H1 (cell line): ENCODE results near the gene ARL10. TPM values are rescaled to one million over a fixed set of nuclear protein-coding genes. Genes with fewer than 3 reads are reported as not detected.

Source experiments
- CTCF ChIA-PET: fragments of 300-600 bp; sonication (Branson Sonifier 250); formaldehyde crosslinking; loops from one replicate; lab custom pipeline; 2021; ENCODE audit not compliant: partially characterized antibody; lab: Charles Lee
- POLR2A ChIA-PET: fragments of 300-600 bp; sonication (Branson Sonifier 250); formaldehyde crosslinking; loops from one replicate; lab custom pipeline; 2021; ENCODE audit warnings: inconsistent platforms; ENCODE audit not compliant: partially characterized antibody; lab: Charles Lee
- DNase-seq, 2 experiments: peaks; one replicate each; pipeline versions ENCODE4 v3.0.0 to v3.0.0-alpha.2; 2010 to 2022; ENCODE audit warnings: low spot score in 2 of 2, low read depth in 1 of 2, mixed read lengths in 1 of 2
- FAIRE-seq: peaks from 2 replicates; lab custom pipeline; 2011; peaks lifted over from hg19 to GRCh38; lab: Jason Lieb, UNC
- H2AFZ ChIP-seq: 2 replicates; pipeline ENCODE4 v1.8.1; 2012; ENCODE audit warnings: low read length, inconsistent platforms
- H2AK5ac ChIP-seq: 2 replicates; pipeline ENCODE4 v1.6.1; 2013; ENCODE audit warnings: low read depth, low read length
- H2BK120ac ChIP-seq: replicated peaks from 2 replicates; pipeline ENCODE3; 2013; ENCODE audit warnings: low read depth, low read length, inconsistent platforms
- H2BK12ac ChIP-seq: 2 replicates; pipeline ENCODE4 v1.6.1; 2013; ENCODE audit warnings: low read depth, low read length
- H2BK15ac ChIP-seq: 2 replicates; pipeline ENCODE4 v1.6.1; 2013; ENCODE audit warnings: low read length
- H2BK20ac ChIP-seq: 2 replicates; pipeline ENCODE4 v1.6.1; 2013; ENCODE audit warnings: low read length
- H2BK5ac ChIP-seq: 2 replicates; pipeline ENCODE4 v1.6.1; 2013; ENCODE audit warnings: low read depth, low read length
- H3K14ac ChIP-seq: 2 replicates; pipeline ENCODE4 v1.6.1; 2013; ENCODE audit warnings: inconsistent platforms; ENCODE audit not compliant: insufficient read length
- H3K18ac ChIP-seq: 2 replicates; pipeline ENCODE4 v1.6.1; 2013; ENCODE audit warnings: low read length; ENCODE audit errors: extremely low read depth
- H3K23ac ChIP-seq: 2 replicates; pipeline ENCODE4 v1.6.1; 2013; ENCODE audit warnings: inconsistent platforms; ENCODE audit not compliant: insufficient read length
- H3K23me2 ChIP-seq: 2 replicates; pipeline ENCODE4 v1.6.1; 2013; ENCODE audit warnings: low read depth, low read length
- H3K27ac ChIP-seq: 2 replicates; pipeline ENCODE4 v1.6.1; 2011; ENCODE audit warnings: low read depth, low read length, inconsistent platforms
- H3K27me3 ChIP-seq, 4 experiments: replicated peaks in 1 of 4; 1 replicate in 1 of 4; 2 replicates in 3 of 4; pipeline versions ENCODE4 v1.6.1 to v1.8.1; 2011 to 2013; ENCODE audit warnings: low read length in 3 of 4, mild to moderate bottlenecking in 3 of 4, inconsistent platforms in 2 of 4, mixed read lengths in 2 of 4, moderate library complexity in 1 of 4; ENCODE audit not compliant: control insufficient read depth in 3 of 4, insufficient read depth in 3 of 4; ENCODE audit errors: extremely low read depth in 1 of 4
- H3K36me3 ChIP-seq, 4 experiments: 2 replicates each; pipeline versions ENCODE4 v1.6.1 to v1.8.1; 2011 to 2013; ENCODE audit warnings: mild to moderate bottlenecking in 4 of 4, low read length in 3 of 4, moderate library complexity in 2 of 4, control low read depth in 1 of 4, inconsistent platforms in 1 of 4; ENCODE audit not compliant: insufficient read depth in 4 of 4, control insufficient read depth in 2 of 4
- H3K4ac ChIP-seq: replicated peaks from 2 replicates; pipeline ENCODE3; 2013; ENCODE audit warnings: low read length, low read depth, mixed read lengths, inconsistent platforms; ENCODE audit not compliant: insufficient read length
- H3K4me1 ChIP-seq, 4 experiments: replicated peaks in 1 of 4; 1 replicate in 1 of 4; 2 replicates in 3 of 4; pipeline versions ENCODE4 v1.6.1 to v1.8.1; 2011 to 2013; ENCODE audit warnings: low read length in 3 of 4, inconsistent platforms in 2 of 4, mixed read lengths in 1 of 4; ENCODE audit not compliant: insufficient read depth in 4 of 4, control insufficient read depth in 3 of 4
- H3K4me2 ChIP-seq, 2 experiments: 2 replicates each; pipeline versions ENCODE4 v1.6.1 to v1.8.1; 2011 to 2013; ENCODE audit warnings: low read depth in 2 of 2, low read length in 2 of 2, control low read depth in 1 of 2, inconsistent platforms in 1 of 2, mild to moderate bottlenecking in 1 of 2; ENCODE audit not compliant: insufficient read depth in 1 of 2
- H3K4me3 ChIP-seq, 4 experiments: fragments of 200-600, 300-600 bp in 1 of 4; sonication (generic), shearing (Covaris generic), sonication (Bioruptor Twin) in 1 of 4; 2 replicates each; pipeline versions ENCODE4 v1.5.1 to v1.8.1; 2011 to 2016; ENCODE audit warnings: low read length in 4 of 4, low read depth in 3 of 4, control low read depth in 2 of 4, inconsistent platforms in 2 of 4, mild to moderate bottlenecking in 2 of 4, mixed read lengths in 1 of 4, moderate library complexity in 1 of 4; ENCODE audit not compliant: insufficient read depth in 2 of 4; ENCODE audit errors: extremely low read depth in 1 of 4
- H3K56ac ChIP-seq: replicated peaks from 2 replicates; pipeline ENCODE3; 2013; ENCODE audit warnings: low read depth, mild to moderate bottlenecking, mixed read lengths, low read length, inconsistent platforms; ENCODE audit not compliant: insufficient read length
- H3K79me1 ChIP-seq: 2 replicates; pipeline ENCODE4 v1.6.1; 2013; ENCODE audit warnings: low read depth, low read length, control low read depth
- H3K79me2 ChIP-seq, 2 experiments: 2 replicates each; pipeline versions ENCODE4 v1.6.1 to v1.8.1; 2012 to 2013; ENCODE audit warnings: low read length in 2 of 2, mild to moderate bottlenecking in 2 of 2, inconsistent platforms in 1 of 2; ENCODE audit not compliant: insufficient read depth in 2 of 2, control insufficient read depth in 1 of 2
- H3K9ac ChIP-seq, 4 experiments: replicated peaks in 1 of 4; 1 replicate in 1 of 4; 2 replicates in 3 of 4; pipeline versions ENCODE4 v1.6.1 to v1.8.1; 2011 to 2013; ENCODE audit warnings: low read depth in 3 of 4, low read length in 3 of 4, control low read depth in 2 of 4, mild to moderate bottlenecking in 2 of 4, moderate library complexity in 2 of 4, inconsistent platforms in 1 of 4; ENCODE audit errors: extremely low read depth in 1 of 4
- H3K9me3 ChIP-seq, 2 experiments: 2 replicates each; pipeline versions ENCODE4 v1.6.1 to v1.8.1; 2012 to 2013; ENCODE audit warnings: mild to moderate bottlenecking in 2 of 2, moderate library complexity in 2 of 2, control low read depth in 1 of 2, inconsistent platforms in 1 of 2, low read depth in 1 of 2, low read length in 1 of 2, mixed read lengths in 1 of 2; ENCODE audit not compliant: insufficient read depth in 2 of 2
- H4K20me1 ChIP-seq, 2 experiments: replicated peaks in 1 of 2; 2 replicates each; pipeline versions ENCODE3 to v1.8.1; 2011 to 2013; ENCODE audit warnings: inconsistent platforms in 2 of 2, low read length in 2 of 2, mild to moderate bottlenecking in 1 of 2; ENCODE audit not compliant: insufficient read depth in 2 of 2, control insufficient read depth in 1 of 2
- H4K5ac ChIP-seq: 2 replicates; pipeline ENCODE4 v1.6.1; 2013; ENCODE audit warnings: low read length, low read depth, mixed read lengths, inconsistent platforms; ENCODE audit not compliant: insufficient read length
- H4K8ac ChIP-seq: 2 replicates; pipeline ENCODE4 v1.8.0; 2013; ENCODE audit warnings: mild to moderate bottlenecking, moderate library complexity, low read length, inconsistent platforms; ENCODE audit not compliant: insufficient read depth; ENCODE audit errors: extremely low read depth
- H4K91ac ChIP-seq: replicated peaks from 2 replicates; pipeline ENCODE3; 2013; ENCODE audit warnings: low read length, mixed read lengths, inconsistent platforms; ENCODE audit not compliant: insufficient read length
- CHD2 ChIP-seq: IDR thresholded peaks from 2 replicates; pipeline ENCODE4 v1.6.1; 2012; ENCODE audit warnings: low read length, improper control_type of control experiment
- RAD21 ChIP-seq, 2 experiments: IDR thresholded peaks in 1 of 2; conservative IDR thresholded peaks in 1 of 2; 2 replicates each; pipeline ENCODE4 v1.6.1; 2011; ENCODE audit warnings: low read depth in 2 of 2, low read length in 2 of 2, improper control_type of control experiment in 1 of 2, inconsistent platforms in 1 of 2, mild to moderate bottlenecking in 1 of 2, moderate library complexity in 1 of 2
- WGBS, 2 experiments: shearing (Covaris generic) in 1 of 2; methylation state at CpG; one replicate each; pipeline versions ENCODE4 v1.1.6 to v1.1.7; 2013 to 2015; ENCODE audit warnings: low lambda C conversion rate in 2 of 2, mixed read lengths in 2 of 2, inconsistent platforms in 1 of 2, low coverage in 1 of 2, missing lambda C conversion rate in 1 of 2; ENCODE audit not compliant: insufficient replicate concordance in 2 of 2, insufficient coverage in 1 of 2, insufficient read length in 1 of 2; ENCODE audit errors: extremely low coverage in 1 of 2, missing lambda C conversion rate in 1 of 2; 5-methylcytosine and 5-hydroxymethylcytosine counted together
- polyA plus RNA-seq, 7 experiments: library from polyadenylated mRNA; depleted of rRNA in 3 of 7; stranded (reverse) in 5 of 7; unstranded in 2 of 7; fragments of >200 nt in 5 of 7; fragments of 200-250 nt in 2 of 7; gene quantifications; 1 replicate in 5 of 7; 2 replicates in 1 of 7; 4 replicates in 1 of 7; pipeline versions ENCODE4 v1.2.1 to v1.2.3, GENCODE V29; 2011 to 2013; ENCODE audit warnings: missing spikeins in 2 of 7, mixed read lengths in 2 of 7
- total RNA-seq: library from RNA; stranded (reverse); fragmentation: NEBNext Ultra II Directional; extraction: Animal tissue kit (Norgen Biotek cat#: 25700); gene quantifications from 2 replicates; pipeline ENCODE4 v1.2.1, GENCODE V29; 2021

Gene ARL10
- total and polyA plus RNA-seq, 2 of the 8 experiments (the other 6 are each of a cell fraction or from before 2014, with no cell fraction given) = 3.1 to 7.4 TPM

- no peak for FAIRE-seq
Observed at GRCh38 chr5:176342158-176342483, 23.2 kb upstream of the ARL10 start.

More at GRCh38 chr5:176342158-176342483, 23.2 kb upstream of the ARL10 start:
- Histone ChIP-seq H4K5ac (no peak overlapping the region), H3K36me3 (peaks cover 10 to 28% (median 20%) of the 10 kb centered on the region in 4 experiments; a peak in 7 of 8 replicates), H4K8ac (no peak overlapping the region), H3K23me2 (no peaks in the 10 kb centered on the region), H3K9ac (no peak overlapping the region), H4K91ac (no peak overlapping the region), H2BK120ac (no peak overlapping the region), H3K4me2 (no peak overlapping the region), H3K18ac (no peak overlapping the region), H3K9me3 (no peaks in the 10 kb centered on the region), H3K4me1 (no peaks in the 10 kb centered on the region), H2AK5ac (no peak overlapping the region), H2BK15ac (no peak overlapping the region), H2AFZ (no peak overlapping the region), H2BK5ac (no peak overlapping the region), H3K27ac (no peak overlapping the region), H3K56ac (no peak overlapping the region), H3K23ac (no peak overlapping the region), H3K27me3 (no peaks in the 10 kb centered on the region), H4K20me1 (no peaks in the 10 kb centered on the region), H3K79me1 (no peaks in the 10 kb centered on the region), H3K4me3 (no peak overlapping the region), H2BK20ac (no peak overlapping the region), H2BK12ac (no peak overlapping the region), H3K79me2 (no peaks in the 10 kb centered on the region), H3K4ac (no peak overlapping the region), H3K14ac (no peak overlapping the region)
- CTCF ChIA-PET = interaction anchor here (0.7 to 1.1 kb wide), 2 partner anchors 13 to 38 kb away, joined by 3 to 4 read pairs; no protein-coding TSS in a partner anchor
- WGBS, 2 experiments = 86% methylated on average over 1 of the region's 1 CpG; no CpG with 5 or more reads in 1 of the 2 experiments
- DNase-seq = no peak
- POLR2A ChIA-PET = interaction anchor here (1.2 to 1.8 kb wide), 3 partner anchors 12 to 20 kb away, joined by 3 to 5 read pairs (median 3); no protein-coding TSS in a partner anchor
- no peak for TF ChIP-seq CHD2
- TF ChIP-seq RAD21 (IDR thresholded peaks at IDR 0.05 in 1 of 2, conservative IDR thresholded peaks at IDR 0.05 in 1 of 2; ENCODE audit: low read depth in 2 of 2, low read length in 2 of 2) = no peak
